ENCODE measurements around the gene TMPRSS11D. TPM values are rescaled to one million over a fixed set of nuclear protein-coding genes. Genes with fewer than 3 reads are reported as not detected.

TMPRSS11D gene
- total RNA-seq, 1 experiment from 2014 or later: not detected

DNA sequence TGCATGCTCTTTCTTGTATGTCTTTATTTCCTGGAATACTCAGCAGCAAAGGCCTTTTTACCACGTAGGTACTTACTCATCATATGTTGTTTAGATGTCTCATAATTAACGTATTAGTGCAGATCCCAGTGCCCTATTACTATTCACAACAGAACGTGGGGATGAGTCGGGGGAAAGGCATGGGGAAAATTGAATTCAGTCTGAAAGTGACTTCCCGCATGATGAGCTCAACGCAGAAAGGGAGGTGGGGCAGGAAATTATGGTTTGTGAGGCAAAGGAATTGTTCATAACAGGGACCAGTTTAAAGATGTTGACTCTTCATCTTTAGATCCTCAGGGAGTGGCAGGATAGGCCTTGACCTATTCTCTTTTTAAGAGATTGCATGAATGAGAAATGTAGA, 2.0 kb upstream of the TMPRSS11D start:
- Histone ChIP-seq H3K4me2 (ENCODE audit: insufficient read depth, insufficient read length, low read length) (no peak overlapping the region), H2BK5ac (ENCODE audit: insufficient read length, low read length) (no peak overlapping the region), H3K4ac (ENCODE audit: low read depth, low read length) (no peak overlapping the region), H3K9me3 (ENCODE audit: control insufficient read depth, low read depth, low read length) (no peaks in the 10 kb centered on the region), H4K5ac (ENCODE audit: insufficient read length, low read depth, low read length) (no peak overlapping the region), H4K91ac (ENCODE audit: insufficient read length, low read depth, low read length) (no peak overlapping the region), H3K56ac (ENCODE audit: insufficient read length, low read depth, low read length) (no peak overlapping the region), H3K23me2 (ENCODE audit: insufficient read length, low read depth, low read length, poor library complexity, severe bottlenecking) (no peaks in the 10 kb centered on the region), H4K8ac (replicated peaks; ENCODE audit: insufficient read length, low read depth, low read length) (no peak overlapping the region), H2BK15ac (ENCODE audit: low read depth, low read length) (no peak overlapping the region), H3K79me2 (ENCODE audit: insufficient read depth, low read length) (no peaks in the 10 kb centered on the region), H3K4me1 (ENCODE audit: insufficient read depth, low read length) (no peaks in the 10 kb centered on the region), H4K20me1 (ENCODE audit: control insufficient read depth, insufficient read depth, insufficient read length) (no peaks in the 10 kb centered on the region), H3K14ac (ENCODE audit: insufficient read depth, low read length) (no peak overlapping the region), H2AK5ac (ENCODE audit: insufficient read length, low read length) (no peak overlapping the region), H2BK12ac (ENCODE audit: insufficient read length, low read depth, low read length) (no peak overlapping the region), H3K9ac (ENCODE audit: extremely low read depth, insufficient read length, low read length) (no peak overlapping the region), H3K27me3 (ENCODE audit: insufficient read depth, low read length) (no peaks in the 10 kb centered on the region), H2AFZ (ENCODE audit: low read length) (no peak overlapping the region), H3K79me1 (ENCODE audit: insufficient read depth, low read depth, low read length, poor library complexity, severe bottlenecking) (no peaks in the 10 kb centered on the region), H3K27ac (ENCODE audit: insufficient read length, low read depth, low read length) (no peak overlapping the region), H3T11ph (ENCODE audit: low read length) (no peak overlapping the region), H3K23ac (ENCODE audit: insufficient read length, low read depth, low read length) (no peak overlapping the region), H2BK120ac (ENCODE audit: low read depth, low read length, poor library complexity, severe bottlenecking) (no peak overlapping the region), H3K18ac (ENCODE audit: insufficient read length, low read depth, low read length) (no peak overlapping the region), H2BK20ac (ENCODE audit: low read depth, low read length, poor library complexity, severe bottlenecking) (no peak overlapping the region)
- no CpG with 5 or more reads among the region's 6 CpGs for WGBS (ENCODE audit: extremely low coverage, insufficient read length, low lambda C conversion rate)
- Mint-ChIP-seq H3K4me3 (no peak overlapping the region), H3K4me1 (peaks cover 0 to 8% of the 10 kb centered on the region in 2 experiments; a peak in 2 of 4 replicates), H3K27ac (peak overlapping the region in 1 of 3 experiments; percentile 42; a peak in 1 of 7 replicates), H3K27me3 (ENCODE audit: low read depth) (no peaks in the 10 kb centered on the region), H3K36me3 (ENCODE audit: insufficient read depth in 1 of 3, low read depth in 3 of 3) (no peaks in the 10 kb centered on the region), H3K9me3 (no peaks in the 10 kb centered on the region; a peak in 1 of 5 replicates)
- no peak for DNase-seq
- TF ChIP-seq, protein P1, sequence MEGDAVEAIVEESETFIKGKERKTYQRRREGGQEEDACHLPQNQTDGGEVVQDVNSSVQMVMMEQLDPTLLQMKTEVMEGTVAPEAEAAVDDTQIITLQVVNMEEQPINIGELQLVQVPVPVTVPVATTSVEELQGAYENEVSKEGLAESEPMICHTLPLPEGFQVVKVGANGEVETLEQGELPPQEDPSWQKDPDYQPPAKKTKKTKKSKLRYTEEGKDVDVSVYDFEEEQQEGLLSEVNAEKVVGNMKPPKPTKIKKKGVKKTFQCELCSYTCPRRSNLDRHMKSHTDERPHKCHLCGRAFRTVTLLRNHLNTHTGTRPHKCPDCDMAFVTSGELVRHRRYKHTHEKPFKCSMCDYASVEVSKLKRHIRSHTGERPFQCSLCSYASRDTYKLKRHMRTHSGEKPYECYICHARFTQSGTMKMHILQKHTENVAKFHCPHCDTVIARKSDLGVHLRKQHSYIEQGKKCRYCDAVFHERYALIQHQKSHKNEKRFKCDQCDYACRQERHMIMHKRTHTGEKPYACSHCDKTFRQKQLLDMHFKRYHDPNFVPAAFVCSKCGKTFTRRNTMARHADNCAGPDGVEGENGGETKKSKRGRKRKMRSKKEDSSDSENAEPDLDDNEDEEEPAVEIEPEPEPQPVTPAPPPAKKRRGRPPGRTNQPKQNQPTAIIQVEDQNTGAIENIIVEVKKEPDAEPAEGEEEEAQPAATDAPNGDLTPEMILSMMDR (conservative IDR thresholded peaks at IDR 0.05): no peak

Measured in H9 (cell line).